ENCODE measurements around the gene MAN2C1.
"Not testable (repeated sequence)": the region's sequence is repeated elsewhere in the genome, so short reads cannot be mapped to it uniquely, and the experiment has no call there.

The MAN2C1 gene

DNA sequence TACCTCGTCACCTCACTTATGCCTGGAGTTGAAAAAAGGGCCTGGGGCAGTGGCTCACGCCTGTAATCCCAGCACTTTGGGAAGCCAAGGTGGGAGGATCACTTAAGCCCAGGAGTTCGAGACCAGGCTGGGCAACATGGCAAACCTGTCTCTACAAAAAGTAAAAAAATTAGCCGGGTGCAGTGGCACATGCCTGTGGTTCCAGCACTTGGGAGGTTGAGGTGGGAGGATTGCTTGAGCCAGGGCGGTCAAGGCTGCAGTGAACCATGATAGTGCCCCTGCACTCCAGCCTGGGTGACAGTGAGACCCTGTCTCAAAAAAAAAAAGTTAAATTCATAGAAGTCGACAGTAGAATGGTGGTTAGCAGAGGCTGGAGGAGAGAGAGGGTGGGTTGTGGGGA, 26.2 kb downstream of the MAN2C1 start:
- no peaks in the 10 kb centered on the region for H3K9me3 ChIP-seq
- H3K4me1 ChIP-seq = no peaks in the 10 kb centered on the region
- no peaks in the 10 kb centered on the region; the same call in 1 of the 2 replicates for H3K36me3 ChIP-seq
- H3K4me3 ChIP-seq (ENCODE audit: low read depth, low read length) = no peak overlapping the region
- TF ChIP-seq, protein P1, sequence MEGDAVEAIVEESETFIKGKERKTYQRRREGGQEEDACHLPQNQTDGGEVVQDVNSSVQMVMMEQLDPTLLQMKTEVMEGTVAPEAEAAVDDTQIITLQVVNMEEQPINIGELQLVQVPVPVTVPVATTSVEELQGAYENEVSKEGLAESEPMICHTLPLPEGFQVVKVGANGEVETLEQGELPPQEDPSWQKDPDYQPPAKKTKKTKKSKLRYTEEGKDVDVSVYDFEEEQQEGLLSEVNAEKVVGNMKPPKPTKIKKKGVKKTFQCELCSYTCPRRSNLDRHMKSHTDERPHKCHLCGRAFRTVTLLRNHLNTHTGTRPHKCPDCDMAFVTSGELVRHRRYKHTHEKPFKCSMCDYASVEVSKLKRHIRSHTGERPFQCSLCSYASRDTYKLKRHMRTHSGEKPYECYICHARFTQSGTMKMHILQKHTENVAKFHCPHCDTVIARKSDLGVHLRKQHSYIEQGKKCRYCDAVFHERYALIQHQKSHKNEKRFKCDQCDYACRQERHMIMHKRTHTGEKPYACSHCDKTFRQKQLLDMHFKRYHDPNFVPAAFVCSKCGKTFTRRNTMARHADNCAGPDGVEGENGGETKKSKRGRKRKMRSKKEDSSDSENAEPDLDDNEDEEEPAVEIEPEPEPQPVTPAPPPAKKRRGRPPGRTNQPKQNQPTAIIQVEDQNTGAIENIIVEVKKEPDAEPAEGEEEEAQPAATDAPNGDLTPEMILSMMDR (IDR thresholded peaks at IDR 0.05; ENCODE audit: low read depth, low read length) = no peak
- DNase-seq = no peak
- H3K27me3 ChIP-seq = peaks cover 27% of the 10 kb centered on the region

DNA sequence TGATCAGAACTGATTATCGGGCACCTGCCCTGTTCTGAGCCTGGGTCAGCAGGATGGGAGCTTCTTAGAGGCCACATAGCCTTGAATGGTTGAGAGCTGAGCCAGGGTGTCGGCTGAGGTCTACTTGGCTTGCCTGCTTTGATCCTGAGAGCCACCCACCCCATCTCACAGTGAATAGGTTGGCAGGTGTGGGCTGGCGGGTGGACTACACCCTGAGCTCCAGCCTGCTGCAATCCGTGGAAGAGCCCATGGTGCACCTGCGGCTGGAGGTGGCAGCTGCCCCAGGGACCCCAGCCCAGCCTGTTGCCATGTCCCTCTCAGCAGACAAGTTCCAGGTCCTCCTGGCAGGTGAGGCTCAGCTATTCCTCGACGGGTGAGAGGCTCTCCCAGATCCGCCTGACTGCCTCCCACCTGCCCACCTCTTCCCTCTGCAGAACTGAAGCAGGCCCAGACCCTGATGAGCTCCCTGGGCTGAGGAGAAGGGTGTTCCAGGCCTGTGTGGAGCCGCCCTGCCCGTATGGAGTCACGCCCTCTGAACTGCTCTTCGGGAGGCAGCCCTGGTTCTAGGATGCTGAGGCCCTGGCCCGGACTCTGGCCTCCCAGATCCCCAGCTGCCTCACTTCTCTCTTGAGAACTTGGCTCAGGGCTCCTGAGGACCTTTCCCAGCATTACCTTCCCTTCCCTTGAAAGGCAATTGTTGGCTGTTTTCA, 28.7 kb downstream of the MAN2C1 start:
- H3K4me3 ChIP-seq (ENCODE audit: low read depth, low read length) = no peak overlapping the region
- no peaks in the 10 kb centered on the region for H3K4me1 ChIP-seq
- DNase-seq = no peak
- TF ChIP-seq, protein P1 (IDR thresholded peaks at IDR 0.05; ENCODE audit: low read depth, low read length) = no peak
- no peaks in the 10 kb centered on the region for H3K9me3 ChIP-seq
- H3K36me3 ChIP-seq = no peaks in the 10 kb centered on the region; the same call in 1 of the 2 replicates
- H3K27me3 ChIP-seq = peaks cover 1% of the 10 kb centered on the region; the same call in 1 of the 2 replicates

- H3K9me3 ChIP-seq = no peaks in the 10 kb centered on the region
- H3K4me1 ChIP-seq = no peaks in the 10 kb centered on the region
- no peak for DNase-seq
- H3K36me3 ChIP-seq = no peaks in the 10 kb centered on the region; the same call in 1 of the 2 replicates
- H3K27me3 ChIP-seq = no peaks in the 10 kb centered on the region; the same call in 1 of the 2 replicates
- TF ChIP-seq, protein P1 (IDR thresholded peaks at IDR 0.05; ENCODE audit: low read depth, low read length) = no peak
- no peak overlapping the region for H3K4me3 ChIP-seq (ENCODE audit: low read depth, low read length)
Observed at GRCh38 chr15:75338661-75339240, 29.7 kb downstream of the MAN2C1 start.

DNA sequence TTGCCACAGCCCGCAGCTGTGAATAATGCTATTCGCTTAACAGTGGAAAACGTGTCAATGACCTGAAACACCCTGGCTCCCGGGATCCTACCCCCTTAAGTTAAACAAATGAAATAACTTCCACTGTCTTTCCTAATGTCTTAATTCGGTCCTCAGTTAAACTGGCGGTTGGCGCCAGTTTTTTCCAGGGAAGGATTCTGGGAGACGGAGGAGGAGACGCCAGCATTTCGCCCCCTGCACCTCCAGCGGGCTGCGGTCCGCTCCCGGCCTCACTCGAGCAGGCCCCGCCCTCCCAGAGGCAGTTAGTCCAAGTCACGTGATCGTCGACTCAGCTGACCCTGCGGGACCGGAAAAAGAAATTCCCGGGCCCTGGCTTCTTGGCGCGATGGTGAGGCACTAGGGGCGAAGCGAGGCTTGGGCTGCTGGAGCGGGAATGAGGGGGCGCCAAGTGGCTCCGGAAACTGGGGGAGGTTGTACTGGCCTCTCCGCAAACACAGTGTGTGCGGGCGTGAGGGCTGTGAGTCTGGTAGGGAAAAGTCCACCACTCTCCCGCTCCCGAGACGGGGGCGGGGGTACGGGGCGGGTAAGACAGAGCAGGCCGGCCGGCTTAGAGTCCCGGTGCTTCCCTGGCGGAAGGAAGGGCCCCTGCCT, 32.6 kb downstream of the MAN2C1 start, which contains the start of gene COMMD4:
Gene COMMD4 (plus strand): TSS at position 359 of the 651 bp plus-strand sequence. CDS start 27 bp downstream, at position 386.
- Histone ChIP-seq H3K36me3 (no peaks in the 10 kb centered on the region; the same call in 1 of the 2 replicates), H3K4me3 (ENCODE audit: low read depth, low read length) (peak within 1 kb of the TSS; percentile 81), H3K4me1 (no peaks in the 10 kb centered on the region), H3K9me3 (no peaks in the 10 kb centered on the region), H3K27me3 (no peaks in the 10 kb centered on the region)
- DNase-seq = peak; percentile 98
- TF ChIP-seq, protein P1 (IDR thresholded peaks at IDR 0.05; ENCODE audit: low read depth, low read length) = no peak

GRCh38 chr15:75335313-75335704, 33.1 kb downstream of the MAN2C1 start:
- DNase-seq = no peak
- TF ChIP-seq, protein P1 (IDR thresholded peaks at IDR 0.05; ENCODE audit: low read depth, low read length) = no peak
- H3K4me3 ChIP-seq (ENCODE audit: low read depth, low read length) = peak overlapping the region; percentile 81
- H3K9me3 ChIP-seq = no peaks in the 10 kb centered on the region
- no peaks in the 10 kb centered on the region; the same call in 1 of the 2 replicates for H3K36me3 ChIP-seq
- H3K27me3 ChIP-seq = no peaks in the 10 kb centered on the region
- H3K4me1 ChIP-seq = no peaks in the 10 kb centered on the region

GRCh38 chr15:75333654-75334419, 34.6 kb downstream of the MAN2C1 start:
- H3K9me3 ChIP-seq; H3K4me3 ChIP-seq (ENCODE audit: low read depth, low read length); H3K36me3 ChIP-seq; H3K4me1 ChIP-seq; DNase-seq; H3K27me3 ChIP-seq: not testable (repeated sequence)

GRCh38 chr15:75332093-75332492, 36.3 kb downstream of the MAN2C1 start:
- not testable (repeated sequence) for H3K4me3 ChIP-seq (ENCODE audit: low read depth, low read length); DNase-seq; H3K9me3 ChIP-seq; H3K4me1 ChIP-seq; H3K36me3 ChIP-seq; H3K27me3 ChIP-seq

Measured in BE2C (cell line).